ENCODE results near the gene DENND2C. TPM values are rescaled to one million over a fixed set of nuclear protein-coding genes. Genes with fewer than 3 reads are reported as not detected.

Gene DENND2C
- total and polyA plus RNA-seq, 9 donors: 1.5 to 3.6 (median 2.6) TPM

GRCh38 chr1:114690148-114690547 lies 20.3 kb upstream of the DENND2C start:
- Histone ChIP-seq H3K4me3 (no peak overlapping the region), H3K4me1 (ENCODE audit: insufficient read depth) (no peaks in the 10 kb centered on the region), H3K36me3 (no peaks in the 10 kb centered on the region), H3K27me3 (no peaks in the 10 kb centered on the region), H3K27ac (no peak overlapping the region), H3K9me3 (no peaks in the 10 kb centered on the region)
- no peak for TF ChIP-seq CTCF (IDR thresholded peaks at IDR 0.05)
- no peak for TF ChIP-seq POLR2A (IDR thresholded peaks at IDR 0.05)
- no peak for TF ChIP-seq EP300 (IDR thresholded peaks at IDR 0.05)
- intact Hi-C loops (cut with DNase I): no loop called here
- WGBS, 3 donors: 80 to 90% (median 82%) methylated on average over 1 of the region's 1 CpG
- DNase-seq: no peak

- Histone ChIP-seq H3K4me1 (ENCODE audit: insufficient read depth) (no peaks in the 10 kb centered on the region), H3K9me3 (no peaks in the 10 kb centered on the region)
- 81 to 89% (median 85%) methylated on average over 4 of the region's 4 CpGs for WGBS, 3 donors
These were observed 18.7 kb upstream of the DENND2C start for GRCh38 chr1:114688526-114688925.

GRCh38 chr1:114685851-114686250 lies 16.0 kb upstream of the DENND2C start:
- H3K4me1 ChIP-seq (ENCODE audit: insufficient read depth): no peaks in the 10 kb centered on the region
- no peaks in the 10 kb centered on the region for H3K27me3 ChIP-seq
- intact Hi-C loops (cut with DNase I): no loop called here
- TF ChIP-seq EP300 (IDR thresholded peaks at IDR 0.05) (no peak), POLR2A (IDR thresholded peaks at IDR 0.05) (no peak), CTCF (IDR thresholded peaks at IDR 0.05) (no peak)
- 81 to 87% (median 85%) methylated on average over 5 of the region's 5 CpGs for WGBS, 3 donors
- H3K4me3 ChIP-seq: no peak overlapping the region
- no peaks in the 10 kb centered on the region for H3K36me3 ChIP-seq
- no peak overlapping the region for H3K27ac ChIP-seq
- H3K9me3 ChIP-seq: no peaks in the 10 kb centered on the region
- no peak for DNase-seq

More at GRCh38 chr1:114688526-114688925, 18.7 kb upstream of the DENND2C start:
- H3K36me3 ChIP-seq: no peaks in the 10 kb centered on the region
- no peak for TF ChIP-seq POLR2A (IDR thresholded peaks at IDR 0.05)
- TF ChIP-seq EP300 (IDR thresholded peaks at IDR 0.05): no peak
- TF ChIP-seq CTCF (IDR thresholded peaks at IDR 0.05): no peak
- H3K27ac ChIP-seq: no peak overlapping the region
- intact Hi-C loops (cut with DNase I): no loop called here
- no peak for DNase-seq
- no peaks in the 10 kb centered on the region for H3K27me3 ChIP-seq
- H3K4me3 ChIP-seq: no peak overlapping the region

- intact Hi-C loops (cut with DNase I): no loop called here
- no peaks in the 10 kb centered on the region for H3K27me3 ChIP-seq
- WGBS, 3 donors: 75 to 80% (median 78%) methylated on average over 5 of the region's 5 CpGs
- no peaks in the 10 kb centered on the region for H3K9me3 ChIP-seq
- TF ChIP-seq POLR2A (IDR thresholded peaks at IDR 0.05) (no peak), CTCF (IDR thresholded peaks at IDR 0.05) (no peak), EP300 (IDR thresholded peaks at IDR 0.05) (no peak)
- H3K27ac ChIP-seq: no peak overlapping the region
- H3K4me3 ChIP-seq: no peak overlapping the region
- H3K36me3 ChIP-seq: no peaks in the 10 kb centered on the region
- H3K4me1 ChIP-seq (ENCODE audit: insufficient read depth): no peaks in the 10 kb centered on the region
- no peak for DNase-seq
These were observed 7.8 kb upstream of the DENND2C start for GRCh38 chr1:114677691-114678090.

Measured in ovary (tissue), 9 donors.